Measurements from ENCODE around the gene ENGASE. TPM values are rescaled to one million over a fixed set of nuclear protein-coding genes. Genes with fewer than 3 reads are reported as not detected.

The ENGASE gene
- total RNA-seq, 4 donors from 2014 or later: 57.6 to 336 (median 223) TPM

DNA sequence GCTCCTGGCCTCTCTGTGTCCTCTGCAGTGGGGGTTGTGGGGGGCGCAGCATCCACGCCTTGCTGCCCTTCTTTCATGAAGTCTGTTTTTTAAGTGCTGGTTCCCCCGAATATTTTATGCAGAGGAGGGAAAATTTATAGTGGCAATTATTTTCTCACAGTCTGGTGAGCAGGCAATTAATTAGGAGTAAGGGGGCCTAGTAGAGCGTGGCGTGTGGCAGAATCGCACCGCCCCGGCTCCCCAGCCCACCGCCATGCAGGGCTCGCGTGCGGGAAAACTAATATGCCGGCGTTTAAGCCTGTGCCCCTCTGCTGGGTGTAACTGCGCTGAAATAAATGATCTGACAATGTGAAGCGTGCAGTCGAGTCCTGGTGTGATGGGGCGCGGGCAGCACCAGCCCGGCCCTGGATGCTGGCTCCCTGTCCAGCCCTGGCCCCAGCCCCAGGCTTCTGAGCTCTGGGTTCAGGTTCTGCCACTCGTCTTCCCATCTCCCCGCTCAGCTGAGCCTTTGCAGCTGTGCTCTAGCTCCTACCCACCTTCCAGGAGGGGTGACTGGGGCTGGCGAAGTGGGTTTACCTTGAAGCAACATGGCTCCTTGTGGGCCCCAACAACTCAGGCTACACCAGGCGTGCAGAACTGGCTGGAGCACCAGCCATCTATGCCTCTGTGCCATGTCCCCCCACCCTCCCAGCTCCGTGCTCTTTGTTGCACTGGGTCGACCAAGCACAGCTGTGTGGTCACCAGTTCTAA lies 13.8 kb downstream of the ENGASE start:
- Histone ChIP-seq H3K4me3 (no peak overlapping the region), H3K4me1 (peaks cover 0 to 6% (median 0%) of the 10 kb centered on the region in 4 donors), H3K27me3 (no peaks in the 10 kb centered on the region), H3K9me3 (no peaks in the 10 kb centered on the region), H3K36me3 (peaks cover 0 to 37% (median 0%) of the 10 kb centered on the region in 3 donors), H3K27ac (no peak overlapping the region)
- TF ChIP-seq, protein P1, sequence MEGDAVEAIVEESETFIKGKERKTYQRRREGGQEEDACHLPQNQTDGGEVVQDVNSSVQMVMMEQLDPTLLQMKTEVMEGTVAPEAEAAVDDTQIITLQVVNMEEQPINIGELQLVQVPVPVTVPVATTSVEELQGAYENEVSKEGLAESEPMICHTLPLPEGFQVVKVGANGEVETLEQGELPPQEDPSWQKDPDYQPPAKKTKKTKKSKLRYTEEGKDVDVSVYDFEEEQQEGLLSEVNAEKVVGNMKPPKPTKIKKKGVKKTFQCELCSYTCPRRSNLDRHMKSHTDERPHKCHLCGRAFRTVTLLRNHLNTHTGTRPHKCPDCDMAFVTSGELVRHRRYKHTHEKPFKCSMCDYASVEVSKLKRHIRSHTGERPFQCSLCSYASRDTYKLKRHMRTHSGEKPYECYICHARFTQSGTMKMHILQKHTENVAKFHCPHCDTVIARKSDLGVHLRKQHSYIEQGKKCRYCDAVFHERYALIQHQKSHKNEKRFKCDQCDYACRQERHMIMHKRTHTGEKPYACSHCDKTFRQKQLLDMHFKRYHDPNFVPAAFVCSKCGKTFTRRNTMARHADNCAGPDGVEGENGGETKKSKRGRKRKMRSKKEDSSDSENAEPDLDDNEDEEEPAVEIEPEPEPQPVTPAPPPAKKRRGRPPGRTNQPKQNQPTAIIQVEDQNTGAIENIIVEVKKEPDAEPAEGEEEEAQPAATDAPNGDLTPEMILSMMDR (IDR thresholded peaks at IDR 0.05): no peak
- no peak for TF ChIP-seq POLR2A (IDR thresholded peaks at IDR 0.05)
- DNase-seq: no peak

DNA sequence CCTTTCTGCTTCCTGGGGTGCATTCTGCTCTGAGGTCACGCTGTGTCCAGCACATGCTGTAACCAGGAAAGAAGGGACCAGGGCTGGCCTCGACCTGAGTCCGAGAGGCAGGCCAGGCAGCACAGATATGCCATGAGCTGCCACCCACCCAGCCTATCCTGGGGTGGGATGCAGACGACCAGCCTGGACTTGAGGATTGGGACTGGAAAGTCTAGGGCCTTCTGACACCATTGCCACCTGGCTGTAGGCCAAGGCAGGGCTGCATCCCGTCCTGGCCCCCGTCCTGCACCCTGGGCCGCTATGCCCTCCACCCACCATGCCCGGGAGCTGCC lies 14.3 kb downstream of the ENGASE start:
- no peaks in the 10 kb centered on the region for H3K27me3 ChIP-seq
- H3K36me3 ChIP-seq: peaks cover 0 to 32% (median 0%) of the 10 kb centered on the region in 3 donors
- TF ChIP-seq POLR2A (IDR thresholded peaks at IDR 0.05): no peak
- TF ChIP-seq, protein P1 (IDR thresholded peaks at IDR 0.05): no peak
- H3K27ac ChIP-seq: no peak overlapping the region
- H3K9me3 ChIP-seq: no peaks in the 10 kb centered on the region
- H3K4me1 ChIP-seq: peaks cover 0 to 6% (median 0%) of the 10 kb centered on the region in 4 donors
- no peak overlapping the region for H3K4me3 ChIP-seq
- no peak for DNase-seq

DNA sequence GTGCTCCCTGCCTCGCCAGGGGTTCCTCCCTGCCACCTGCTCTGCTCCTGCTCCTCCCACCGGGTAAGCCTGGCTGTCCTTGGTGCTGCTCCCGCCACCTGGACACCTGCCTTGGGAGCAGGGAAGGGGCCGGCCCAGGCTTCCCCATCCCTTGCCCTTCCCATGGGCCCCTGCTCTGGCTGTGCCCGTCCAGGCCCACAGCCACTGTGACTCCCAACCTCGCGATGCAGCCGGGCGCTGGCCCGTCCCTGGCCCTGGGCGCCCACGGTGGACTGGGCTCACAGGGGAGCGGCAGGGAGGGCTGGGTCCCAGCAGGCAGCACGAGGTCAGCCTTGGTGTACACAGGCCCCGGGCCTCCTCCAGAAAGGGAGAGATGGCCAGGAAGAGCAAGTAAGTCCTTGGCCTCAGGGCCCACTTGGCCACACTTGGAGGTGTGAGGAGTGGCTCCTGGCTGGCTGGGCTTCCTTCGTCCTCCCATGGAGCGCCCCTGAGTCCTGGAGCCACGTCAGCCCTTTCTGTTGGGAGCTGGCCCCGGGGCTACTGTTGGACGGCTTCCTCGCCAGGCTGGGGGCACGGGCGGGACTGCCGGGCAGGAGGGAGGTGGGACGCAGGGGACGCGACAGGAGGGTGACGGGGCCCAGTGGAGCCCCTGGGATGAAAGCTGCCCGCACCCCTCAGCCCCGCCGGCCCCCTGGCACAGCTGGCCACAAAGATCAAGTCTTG lies 15.3 kb downstream of the ENGASE start:
- TF ChIP-seq, protein P1 (IDR thresholded peaks at IDR 0.05): no peak
- TF ChIP-seq POLR2A (IDR thresholded peaks at IDR 0.05): no peak
- H3K27ac ChIP-seq: no peak overlapping the region

DNA sequence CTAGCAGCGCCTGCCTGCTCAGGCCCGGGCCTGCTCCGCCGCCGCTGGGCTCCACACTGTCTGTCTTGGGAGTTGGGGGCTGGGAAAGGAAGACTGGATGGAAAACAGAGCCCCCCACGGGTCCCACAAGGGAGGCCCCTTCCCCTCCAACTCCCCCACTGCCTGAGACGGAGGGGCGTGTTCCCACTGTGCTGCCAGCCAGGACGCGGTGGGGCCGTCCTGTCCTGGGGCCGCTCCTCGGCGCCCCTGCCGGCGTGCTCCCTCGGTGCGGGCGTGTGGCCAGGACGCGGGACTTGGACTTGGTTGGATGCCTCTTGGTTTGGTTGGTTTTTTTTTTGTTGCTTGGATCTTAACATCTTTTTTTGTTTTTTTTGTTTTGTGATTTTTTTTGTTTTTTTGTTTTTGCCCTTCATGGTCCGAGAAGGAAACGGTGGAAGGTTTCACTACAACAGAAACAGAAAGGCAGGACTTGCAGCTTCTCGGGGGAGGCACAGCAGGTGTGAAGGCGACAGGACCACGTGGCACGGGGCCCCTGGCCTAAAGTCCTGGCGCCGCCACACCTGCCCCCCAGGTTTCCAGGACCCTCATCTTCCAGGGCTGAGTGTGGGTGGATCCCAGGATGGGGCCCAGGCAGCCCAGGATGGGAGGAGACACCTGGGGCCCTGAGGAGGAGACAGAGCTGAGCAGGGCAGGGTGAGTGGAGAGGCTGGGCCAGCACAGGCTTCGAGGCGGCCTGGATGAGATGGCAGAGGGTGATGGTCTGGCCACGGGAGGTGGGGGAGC lies 16.0 kb downstream of the ENGASE start:
- TF ChIP-seq POLR2A (IDR thresholded peaks at IDR 0.05): no peak
- TF ChIP-seq, protein P1 (IDR thresholded peaks at IDR 0.05): peak in 3 of 6 experiments; percentile 21 to 29 (median 26)
- no peaks in the 10 kb centered on the region for H3K27me3 ChIP-seq
- peaks cover 0 to 15% (median 0%) of the 10 kb centered on the region in 3 donors for H3K36me3 ChIP-seq
- peaks cover 0 to 6% (median 0%) of the 10 kb centered on the region in 4 donors for H3K4me1 ChIP-seq
- no peaks in the 10 kb centered on the region for H3K9me3 ChIP-seq
- H3K27ac ChIP-seq: no peak overlapping the region
- H3K4me3 ChIP-seq: no peak overlapping the region
- no peak for DNase-seq

More for the DNA sequence above, 15.3 kb downstream of the ENGASE start:
- H3K27me3 ChIP-seq: no peaks in the 10 kb centered on the region
- peaks cover 0 to 6% (median 0%) of the 10 kb centered on the region in 4 donors for H3K4me1 ChIP-seq
- H3K36me3 ChIP-seq: peaks cover 0 to 22% (median 0%) of the 10 kb centered on the region in 3 donors
- H3K4me3 ChIP-seq: no peak overlapping the region
- no peak for DNase-seq
- H3K9me3 ChIP-seq: no peaks in the 10 kb centered on the region

DNA sequence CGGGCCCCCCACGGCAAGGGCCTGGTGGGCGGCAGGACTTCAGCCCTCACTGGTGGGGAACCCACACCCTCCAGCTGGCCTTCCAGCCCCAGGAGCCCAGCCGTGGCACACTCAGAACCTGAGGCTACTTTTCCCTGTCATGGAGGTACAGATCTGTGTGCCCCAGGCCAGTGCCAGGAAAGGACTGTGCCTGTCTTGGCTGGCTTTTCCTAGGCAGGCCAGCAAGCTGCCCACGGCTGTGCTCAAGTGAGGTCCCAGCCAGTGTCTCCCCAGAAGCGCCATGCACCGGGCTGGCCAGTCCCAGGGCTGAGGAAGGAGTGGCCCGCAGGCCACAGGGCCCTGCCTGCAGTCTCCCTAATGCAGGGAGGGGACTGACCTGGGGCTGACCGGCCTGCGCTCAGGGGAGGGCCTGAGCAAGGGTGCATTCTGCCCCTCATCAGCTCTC lies 16.6 kb downstream of the ENGASE start:
- DNase-seq: no peak
- TF ChIP-seq, protein P1 (IDR thresholded peaks at IDR 0.05): no peak
- no peak for TF ChIP-seq POLR2A (IDR thresholded peaks at IDR 0.05)
- no peak overlapping the region for H3K27ac ChIP-seq
- H3K27me3 ChIP-seq: peaks cover 0 to 4% of the 10 kb centered on the region in 2 donors
- H3K4me1 ChIP-seq: peaks cover 0 to 6% (median 0%) of the 10 kb centered on the region in 4 donors
- H3K9me3 ChIP-seq: no peaks in the 10 kb centered on the region
- no peak overlapping the region for H3K4me3 ChIP-seq
- peaks cover 0 to 9% (median 0%) of the 10 kb centered on the region in 3 donors for H3K36me3 ChIP-seq

Data from Peyer's patch (tissue), 4 donors.